GM23338 (cell line): ENCODE data around the gene CALML5. TPM values are rescaled to one million over a fixed set of nuclear protein-coding genes. Genes with fewer than 3 reads are reported as not detected.

Source experiments
- ATAC-seq: fragments of 200-7000 bp; cut with Tn5 transposase; 3 replicates; pipeline ENCODE4 v1.9.1; 2020
- DNase-seq: peaks from one replicate; pipeline ENCODE4 v3.0.0-alpha.2; 2015; ENCODE audit warnings: low spot score
- H2AFZ ChIP-seq: fragments of 200-600 bp; sonication (generic); 2 replicates; pipeline ENCODE4 v1.8.0; 2016; ENCODE audit warnings: antibody characterized with exemption, mild to moderate bottlenecking, moderate library complexity
- H3F3A ChIP-seq: fragments of 200-600 bp; sonication (generic); replicated peaks from 2 replicates; pipeline ENCODE4 v1.8.0; 2017; ENCODE audit warnings: antibody characterized with exemption, mixed run types, low read depth
- H3K27ac ChIP-seq: fragments of 200-600 bp; sonication (generic); 2 replicates; pipeline ENCODE4 v1.6.1; 2016; ENCODE audit warnings: low read depth
- H3K27me3 ChIP-seq: fragments of 200-600 bp; sonication (generic); 2 replicates; pipeline ENCODE4 v1.8.0; 2016; ENCODE audit warnings: mild to moderate bottlenecking, mixed run types, moderate library complexity; ENCODE audit not compliant: insufficient read depth
- H3K36me3 ChIP-seq: fragments of 200-600 bp; sonication (generic); 2 replicates; pipeline ENCODE4 v1.8.0; 2016; ENCODE audit warnings: mild to moderate bottlenecking; ENCODE audit not compliant: insufficient read depth
- H3K4me1 ChIP-seq: fragments of 200-600 bp; sonication (generic); 2 replicates; pipeline ENCODE4 v1.8.0; 2016; ENCODE audit warnings: mild to moderate bottlenecking, moderate library complexity; ENCODE audit not compliant: insufficient read depth
- H3K4me2 ChIP-seq: fragments of 200-600 bp; sonication (generic); 2 replicates; pipeline ENCODE4 v1.7.1; 2017; ENCODE audit warnings: mixed run types
- H3K4me3 ChIP-seq: fragments of 200-600 bp; sonication (generic); 2 replicates; pipeline ENCODE4 v1.6.1; 2016; ENCODE audit warnings: mixed run types
- H3K79me2 ChIP-seq: fragments of 200-600 bp; sonication (generic); replicated peaks from 2 replicates; pipeline ENCODE4 v1.8.0; 2017; ENCODE audit warnings: mild to moderate bottlenecking; ENCODE audit not compliant: insufficient read depth
- H3K9me2 ChIP-seq: fragments of 200-600 bp; sonication (generic); 2 replicates; pipeline ENCODE4 v1.8.0; 2017; ENCODE audit not compliant: insufficient read depth
- H4K20me1 ChIP-seq: fragments of 200-600 bp; sonication (generic); replicated peaks from 2 replicates; pipeline ENCODE4 v1.8.0; 2017; ENCODE audit warnings: mild to moderate bottlenecking; ENCODE audit not compliant: insufficient read depth
- H3K27ac Mint-ChIP-seq: 2 replicates; pipeline ENCODE4 v1.8.0; 2020; ENCODE audit warnings: inconsistent platforms, mild to moderate bottlenecking, moderate library complexity, mixed read lengths
- H3K27me3 Mint-ChIP-seq: 3 replicates; pipeline ENCODE4 v1.8.0; 2022; ENCODE audit warnings: low read depth, mild to moderate bottlenecking, moderate library complexity, mixed read lengths, inconsistent platforms; ENCODE audit not compliant: insufficient read depth, poor library complexity
- H3K36me3 Mint-ChIP-seq: 3 replicates; pipeline ENCODE4 v1.8.0; 2021; ENCODE audit warnings: low read depth, mild to moderate bottlenecking, inconsistent platforms, moderate library complexity, mixed read lengths
- H3K4me1 Mint-ChIP-seq: 3 replicates; pipeline ENCODE4 v1.8.0; 2020; ENCODE audit warnings: mild to moderate bottlenecking, inconsistent platforms, mixed read lengths
- H3K4me3 Mint-ChIP-seq: 3 replicates; pipeline ENCODE4 v1.8.0; 2021; ENCODE audit warnings: moderate library complexity, mild to moderate bottlenecking, inconsistent platforms, mixed read lengths
- H3K9me3 Mint-ChIP-seq: 3 replicates; pipeline ENCODE4 v1.8.0; 2020; ENCODE audit warnings: moderate library complexity, mild to moderate bottlenecking, inconsistent platforms, mixed read lengths
- CREB1 ChIP-seq: fragments of 250-450 bp; sonication (Bioruptor Pico); IDR thresholded peaks from 2 replicates; pipeline ENCODE4 v1.5.0; 2020; ENCODE audit warnings: low read depth, mild to moderate bottlenecking, moderate library complexity
- EZH2 ChIP-seq: fragments of 200-600 bp; sonication (generic); IDR thresholded peaks from one replicate; pipeline ENCODE4 v1.8.0; 2017; ENCODE audit warnings: antibody characterized with exemption, mild to moderate bottlenecking, low read depth; ENCODE audit not compliant: unreplicated experiment
- EZH2phosphoT487 ChIP-seq: fragments of 200-600 bp; sonication (generic); IDR thresholded peaks from one replicate; pipeline ENCODE4 v1.8.1; 2018; ENCODE audit warnings: antibody characterized with exemption; ENCODE audit not compliant: unreplicated experiment
- JUNB ChIP-seq: IDR thresholded peaks from one replicate; pipeline ENCODE4 v1.6.1; 2016; ENCODE audit warnings: antibody characterized with exemption; ENCODE audit not compliant: unreplicated experiment
- NANOG ChIP-seq: IDR thresholded peaks from 2 replicates; pipeline ENCODE4 v1.6.1; 2016; ENCODE audit warnings: antibody characterized with exemption, borderline replicate concordance
- STAT1 ChIP-seq: IDR thresholded peaks from one replicate; pipeline ENCODE4 v1.6.1; 2016; ENCODE audit warnings: antibody characterized with exemption; ENCODE audit not compliant: unreplicated experiment
- ZNF114 ChIP-seq: fragments of 250-450 bp; sonication (Bioruptor Pico); IDR thresholded peaks from 2 replicates; pipeline ENCODE4 v1.5.0; 2020; ENCODE audit warnings: mild to moderate bottlenecking, moderate library complexity
- polyA plus RNA-seq: library from polyadenylated mRNA; unstranded; fragments of >200 nt; fragmentation: Nextera tagmentation; extraction: Ambion mirVana; gene quantifications from 2 replicates; pipeline ENCODE4 v1.2.1, GENCODE V29; 2016
- total RNA-seq: library from RNA; depleted of rRNA; stranded (reverse); fragments of >200 nt; shearing (Covaris generic); gene quantifications from 2 replicates; pipeline ENCODE4 v1.2.3, GENCODE V29; 2014
- TF ChIP-seq, protein P1 (sequence below): IDR thresholded peaks from 2 replicates; pipeline ENCODE4 v1.6.1; 2016; ENCODE audit warnings: antibody characterized with exemption
- TF ChIP-seq, protein P2 (sequence below): fragments of 250-450 bp; sonication (Bioruptor Pico); IDR thresholded peaks from 2 replicates; pipeline ENCODE4 v1.5.0; 2020; ENCODE audit warnings: mild to moderate bottlenecking, moderate library complexity

CALML5 gene
- total and polyA plus RNA-seq, 2 experiments from 2014 or later: 0.40 TPM; not detected in 1

GRCh38 chr10:5531558-5532306 lies 32.4 kb upstream of the CALML5 start:
- Histone ChIP-seq H3F3A (no peaks in the 10 kb centered on the region), H3K27me3 (no peaks in the 10 kb centered on the region), H4K20me1 (no peaks in the 10 kb centered on the region), H3K4me1 (no peaks in the 10 kb centered on the region), H3K79me2 (no peaks in the 10 kb centered on the region), H3K27ac (no peak overlapping the region), H3K4me3 (no peak overlapping the region), H3K4me2 (no peak overlapping the region), H3K9me2 (no peaks in the 10 kb centered on the region), H2AFZ (no peak overlapping the region), H3K36me3 (no peaks in the 10 kb centered on the region)
- DNase-seq (no peak), ATAC-seq (no peak)
- H3K4me3 Mint-ChIP-seq: no peak overlapping the region
- no peaks in the 10 kb centered on the region for H3K36me3 Mint-ChIP-seq
- peaks cover 3% of the 10 kb centered on the region; the same call in 2 of the 3 replicates for H3K9me3 Mint-ChIP-seq
- no peak overlapping the region for H3K27ac Mint-ChIP-seq
- H3K4me1 Mint-ChIP-seq: peaks cover 3% of the 10 kb centered on the region
- peaks cover 13% of the 10 kb centered on the region for H3K27me3 Mint-ChIP-seq
- no peak for TF ChIP-seq CREB1 (CRISPR knock-in tag)

DNA sequence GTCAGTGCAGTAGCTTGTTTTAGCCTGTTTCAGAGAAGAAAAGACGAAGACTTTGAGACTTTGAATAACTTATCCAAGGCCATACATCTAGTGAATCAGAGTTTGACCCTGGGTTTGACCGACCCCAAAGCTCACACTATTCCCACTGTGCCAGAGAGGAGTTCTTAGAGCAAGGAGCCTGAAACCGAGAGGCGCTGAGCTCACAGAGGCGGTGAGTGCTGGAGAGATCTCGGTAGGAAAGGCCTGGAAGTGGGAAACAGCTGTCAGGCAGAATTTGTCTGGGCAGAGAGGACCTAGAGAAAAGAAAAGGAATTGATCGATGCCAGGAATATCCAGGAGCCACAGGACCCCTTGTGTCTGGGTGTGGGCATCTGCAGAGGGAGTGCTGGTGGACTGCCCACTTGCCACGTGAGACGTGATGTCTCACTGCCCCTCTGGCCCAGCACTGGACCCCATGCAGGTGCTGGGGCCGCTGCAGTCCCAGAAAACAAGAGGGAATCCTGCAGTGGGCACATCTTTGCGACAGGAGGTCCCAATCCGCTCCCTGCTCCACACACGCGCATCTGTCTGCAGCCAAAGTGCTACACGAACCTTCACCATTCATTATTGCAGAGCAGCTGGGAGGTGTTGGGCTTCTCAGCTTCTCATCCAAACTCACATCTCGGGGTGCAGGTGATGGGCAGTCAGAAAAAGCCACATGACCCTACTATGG lies 31.6 kb upstream of the CALML5 start:
- H3K27ac Mint-ChIP-seq: no peak overlapping the region
- no peaks in the 10 kb centered on the region for H4K20me1 ChIP-seq
- peaks cover 3% of the 10 kb centered on the region; the same call in 2 of the 3 replicates for H3K9me3 Mint-ChIP-seq

More for the DNA sequence above, 31.6 kb upstream of the CALML5 start:
- TF ChIP-seq, protein P1, sequence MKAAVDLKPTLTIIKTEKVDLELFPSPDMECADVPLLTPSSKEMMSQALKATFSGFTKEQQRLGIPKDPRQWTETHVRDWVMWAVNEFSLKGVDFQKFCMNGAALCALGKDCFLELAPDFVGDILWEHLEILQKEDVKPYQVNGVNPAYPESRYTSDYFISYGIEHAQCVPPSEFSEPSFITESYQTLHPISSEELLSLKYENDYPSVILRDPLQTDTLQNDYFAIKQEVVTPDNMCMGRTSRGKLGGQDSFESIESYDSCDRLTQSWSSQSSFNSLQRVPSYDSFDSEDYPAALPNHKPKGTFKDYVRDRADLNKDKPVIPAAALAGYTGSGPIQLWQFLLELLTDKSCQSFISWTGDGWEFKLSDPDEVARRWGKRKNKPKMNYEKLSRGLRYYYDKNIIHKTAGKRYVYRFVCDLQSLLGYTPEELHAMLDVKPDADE: no peak
- no peak for TF ChIP-seq ZNF114
- TF ChIP-seq NANOG: no peak
- no peak for TF ChIP-seq STAT1
- TF ChIP-seq EZH2: no peak
- TF ChIP-seq, protein P2, sequence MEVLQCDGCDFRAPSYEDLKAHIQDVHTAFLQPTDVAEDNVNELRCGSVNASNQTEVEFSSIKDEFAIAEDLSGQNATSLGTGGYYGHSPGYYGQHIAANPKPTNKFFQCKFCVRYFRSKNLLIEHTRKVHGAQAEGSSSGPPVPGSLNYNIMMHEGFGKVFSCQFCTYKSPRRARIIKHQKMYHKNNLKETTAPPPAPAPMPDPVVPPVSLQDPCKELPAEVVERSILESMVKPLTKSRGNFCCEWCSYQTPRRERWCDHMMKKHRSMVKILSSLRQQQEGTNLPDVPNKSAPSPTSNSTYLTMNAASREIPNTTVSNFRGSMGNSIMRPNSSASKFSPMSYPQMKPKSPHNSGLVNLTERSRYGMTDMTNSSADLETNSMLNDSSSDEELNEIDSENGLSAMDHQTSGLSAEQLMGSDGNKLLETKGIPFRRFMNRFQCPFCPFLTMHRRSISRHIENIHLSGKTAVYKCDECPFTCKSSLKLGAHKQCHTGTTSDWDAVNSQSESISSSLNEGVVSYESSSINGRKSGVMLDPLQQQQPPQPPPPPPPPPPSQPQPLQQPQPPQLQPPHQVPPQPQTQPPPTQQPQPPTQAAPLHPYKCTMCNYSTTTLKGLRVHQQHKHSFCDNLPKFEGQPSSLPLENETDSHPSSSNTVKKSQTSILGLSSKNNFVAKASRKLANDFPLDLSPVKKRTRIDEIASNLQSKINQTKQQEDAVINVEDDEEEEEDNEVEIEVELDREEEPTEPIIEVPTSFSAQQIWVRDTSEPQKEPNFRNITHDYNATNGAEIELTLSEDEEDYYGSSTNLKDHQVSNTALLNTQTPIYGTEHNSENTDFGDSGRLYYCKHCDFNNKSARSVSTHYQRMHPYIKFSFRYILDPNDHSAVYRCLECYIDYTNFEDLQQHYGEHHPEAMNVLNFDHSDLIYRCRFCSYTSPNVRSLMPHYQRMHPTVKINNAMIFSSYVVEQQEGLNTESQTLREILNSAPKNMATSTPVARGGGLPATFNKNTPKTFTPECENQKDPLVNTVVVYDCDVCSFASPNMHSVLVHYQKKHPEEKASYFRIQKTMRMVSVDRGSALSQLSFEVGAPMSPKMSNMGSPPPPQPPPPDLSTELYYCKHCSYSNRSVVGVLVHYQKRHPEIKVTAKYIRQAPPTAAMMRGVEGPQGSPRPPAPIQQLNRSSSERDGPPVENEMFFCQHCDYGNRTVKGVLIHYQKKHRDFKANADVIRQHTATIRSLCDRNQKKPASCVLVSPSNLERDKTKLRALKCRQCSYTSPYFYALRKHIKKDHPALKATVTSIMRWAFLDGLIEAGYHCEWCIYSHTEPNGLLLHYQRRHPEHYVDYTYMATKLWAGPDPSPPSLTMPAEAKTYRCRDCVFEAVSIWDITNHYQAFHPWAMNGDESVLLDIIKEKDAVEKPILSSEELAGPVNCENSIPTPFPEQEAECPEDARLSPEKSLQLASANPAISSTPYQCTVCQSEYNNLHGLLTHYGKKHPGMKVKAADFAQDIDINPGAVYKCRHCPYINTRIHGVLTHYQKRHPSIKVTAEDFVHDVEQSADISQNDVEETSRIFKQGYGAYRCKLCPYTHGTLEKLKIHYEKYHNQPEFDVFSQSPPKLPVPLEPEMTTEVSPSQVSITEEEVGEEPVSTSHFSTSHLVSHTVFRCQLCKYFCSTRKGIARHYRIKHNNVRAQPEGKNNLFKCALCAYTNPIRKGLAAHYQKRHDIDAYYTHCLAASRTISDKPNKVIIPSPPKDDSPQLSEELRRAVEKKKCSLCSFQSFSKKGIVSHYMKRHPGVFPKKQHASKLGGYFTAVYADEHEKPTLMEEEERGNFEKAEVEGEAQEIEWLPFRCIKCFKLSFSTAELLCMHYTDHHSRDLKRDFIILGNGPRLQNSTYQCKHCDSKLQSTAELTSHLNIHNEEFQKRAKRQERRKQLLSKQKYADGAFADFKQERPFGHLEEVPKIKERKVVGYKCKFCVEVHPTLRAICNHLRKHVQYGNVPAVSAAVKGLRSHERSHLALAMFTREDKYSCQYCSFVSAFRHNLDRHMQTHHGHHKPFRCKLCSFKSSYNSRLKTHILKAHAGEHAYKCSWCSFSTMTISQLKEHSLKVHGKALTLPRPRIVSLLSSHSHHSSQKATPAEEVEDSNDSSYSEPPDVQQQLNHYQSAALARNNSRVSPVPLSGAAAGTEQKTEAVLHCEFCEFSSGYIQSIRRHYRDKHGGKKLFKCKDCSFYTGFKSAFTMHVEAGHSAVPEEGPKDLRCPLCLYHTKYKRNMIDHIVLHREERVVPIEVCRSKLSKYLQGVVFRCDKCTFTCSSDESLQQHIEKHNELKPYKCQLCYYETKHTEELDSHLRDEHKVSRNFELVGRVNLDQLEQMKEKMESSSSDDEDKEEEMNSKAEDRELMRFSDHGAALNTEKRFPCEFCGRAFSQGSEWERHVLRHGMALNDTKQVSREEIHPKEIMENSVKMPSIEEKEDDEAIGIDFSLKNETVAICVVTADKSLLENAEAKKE: no peak
- no peak for TF ChIP-seq EZH2phosphoT487
- no peak for TF ChIP-seq JUNB
- TF ChIP-seq CREB1 (CRISPR knock-in tag): no peak
- no peak for ATAC-seq
- Histone ChIP-seq H3K36me3 (no peaks in the 10 kb centered on the region), H3K79me2 (no peaks in the 10 kb centered on the region), H3K4me2 (no peak overlapping the region), H3K27ac (no peak overlapping the region), H3K4me3 (no peak overlapping the region), H3K27me3 (no peaks in the 10 kb centered on the region), H2AFZ (no peak overlapping the region), H3F3A (no peaks in the 10 kb centered on the region), H3K4me1 (peaks cover 4% of the 10 kb centered on the region; the same call in 1 of the 2 replicates), H3K9me2 (no peaks in the 10 kb centered on the region)
- peaks cover 9% of the 10 kb centered on the region for H3K4me1 Mint-ChIP-seq
- H3K27me3 Mint-ChIP-seq: peaks cover 18% of the 10 kb centered on the region
- H3K4me3 Mint-ChIP-seq: no peak overlapping the region
- no peak for DNase-seq
- H3K36me3 Mint-ChIP-seq: no peaks in the 10 kb centered on the region
